ENCODE measurements around the gene NANOGP8. TPM values are rescaled to one million over a fixed set of nuclear protein-coding genes. Genes with fewer than 3 reads are reported as not detected.

Gene NANOGP8
- total and polyA plus RNA-seq, 9 donors, result 0.16 to 3.3 (median 0.92) TPM

DNA sequence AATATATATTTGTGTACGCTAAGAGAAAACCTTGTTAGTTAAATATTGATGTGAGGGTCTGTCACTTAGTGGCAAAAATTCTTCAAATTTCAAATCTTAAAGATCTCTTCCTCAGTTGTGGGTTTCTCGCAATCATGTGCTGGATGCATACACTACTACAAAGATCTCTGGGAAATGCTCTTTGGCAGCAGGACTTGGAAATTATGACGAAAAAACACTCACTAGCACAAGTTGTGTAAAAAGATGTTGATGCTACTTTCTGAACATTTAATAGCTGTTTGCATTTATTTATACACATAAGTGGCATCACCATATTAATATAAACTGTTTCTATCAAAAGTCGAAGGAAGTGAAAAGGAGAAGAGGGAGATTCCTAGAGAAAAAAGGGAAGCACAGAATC lies 10.8 kb upstream of the NANOGP8 start:
- intact Hi-C loops (cut with DNase I), result no loop called here
- no peaks in the 10 kb centered on the region for H3K9me3 ChIP-seq
- no peak overlapping the region for H3K4me3 ChIP-seq
- TF ChIP-seq, protein P1, sequence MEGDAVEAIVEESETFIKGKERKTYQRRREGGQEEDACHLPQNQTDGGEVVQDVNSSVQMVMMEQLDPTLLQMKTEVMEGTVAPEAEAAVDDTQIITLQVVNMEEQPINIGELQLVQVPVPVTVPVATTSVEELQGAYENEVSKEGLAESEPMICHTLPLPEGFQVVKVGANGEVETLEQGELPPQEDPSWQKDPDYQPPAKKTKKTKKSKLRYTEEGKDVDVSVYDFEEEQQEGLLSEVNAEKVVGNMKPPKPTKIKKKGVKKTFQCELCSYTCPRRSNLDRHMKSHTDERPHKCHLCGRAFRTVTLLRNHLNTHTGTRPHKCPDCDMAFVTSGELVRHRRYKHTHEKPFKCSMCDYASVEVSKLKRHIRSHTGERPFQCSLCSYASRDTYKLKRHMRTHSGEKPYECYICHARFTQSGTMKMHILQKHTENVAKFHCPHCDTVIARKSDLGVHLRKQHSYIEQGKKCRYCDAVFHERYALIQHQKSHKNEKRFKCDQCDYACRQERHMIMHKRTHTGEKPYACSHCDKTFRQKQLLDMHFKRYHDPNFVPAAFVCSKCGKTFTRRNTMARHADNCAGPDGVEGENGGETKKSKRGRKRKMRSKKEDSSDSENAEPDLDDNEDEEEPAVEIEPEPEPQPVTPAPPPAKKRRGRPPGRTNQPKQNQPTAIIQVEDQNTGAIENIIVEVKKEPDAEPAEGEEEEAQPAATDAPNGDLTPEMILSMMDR (IDR thresholded peaks at IDR 0.05), result no peak
- TF ChIP-seq EP300 (IDR thresholded peaks at IDR 0.05), result no peak
- no peak for TF ChIP-seq POLR2A (IDR thresholded peaks at IDR 0.05)
- DNase-seq, result no peak
- 92 to 94% (median 92%) methylated on average over 4 of the region's 4 CpGs for WGBS, 3 donors
- no peak overlapping the region for H3K27ac ChIP-seq
- no peaks in the 10 kb centered on the region for H3K4me1 ChIP-seq (ENCODE audit: insufficient read depth)
- no peaks in the 10 kb centered on the region for H3K36me3 ChIP-seq
- no peaks in the 10 kb centered on the region for H3K27me3 ChIP-seq

GRCh38 chr15:35092846-35093245 lies 7.8 kb upstream of the NANOGP8 start:
- DNase-seq, result no peak
- WGBS, 3 donors, result 95 to 97% (median 96%) methylated on average over 33 of the region's 33 CpGs
- intact Hi-C loops (cut with DNase I), result no loop called here

GRCh38 chr15:35092311-35092710 lies 7.2 kb upstream of the NANOGP8 start:
- WGBS, 3 donors, result 97% methylated on average over 18 of the region's 18 CpGs
- Histone ChIP-seq H3K4me3 (no peak overlapping the region), H3K4me1 (ENCODE audit: insufficient read depth) (no peaks in the 10 kb centered on the region), H3K9me3 (no peaks in the 10 kb centered on the region), H3K27me3 (no peaks in the 10 kb centered on the region), H3K36me3 (no peaks in the 10 kb centered on the region), H3K27ac (no peak overlapping the region)
- intact Hi-C loops (cut with DNase I), result no loop called here
- TF ChIP-seq, protein P1 (IDR thresholded peaks at IDR 0.05), result no peak
- TF ChIP-seq EP300 (IDR thresholded peaks at IDR 0.05) (no peak), POLR2A (IDR thresholded peaks at IDR 0.05) (no peak)
- no peak for DNase-seq

More at GRCh38 chr15:35092846-35093245, 7.8 kb upstream of the NANOGP8 start:
- TF ChIP-seq, protein P1 (IDR thresholded peaks at IDR 0.05), result no peak
- TF ChIP-seq EP300 (IDR thresholded peaks at IDR 0.05) (no peak), POLR2A (IDR thresholded peaks at IDR 0.05) (no peak)
- no peak overlapping the region for H3K4me3 ChIP-seq
- no peaks in the 10 kb centered on the region for H3K4me1 ChIP-seq (ENCODE audit: insufficient read depth)
- no peaks in the 10 kb centered on the region for H3K36me3 ChIP-seq
- H3K27me3 ChIP-seq, result no peaks in the 10 kb centered on the region
- H3K27ac ChIP-seq, result no peak overlapping the region
- H3K9me3 ChIP-seq, result no peaks in the 10 kb centered on the region

DNA sequence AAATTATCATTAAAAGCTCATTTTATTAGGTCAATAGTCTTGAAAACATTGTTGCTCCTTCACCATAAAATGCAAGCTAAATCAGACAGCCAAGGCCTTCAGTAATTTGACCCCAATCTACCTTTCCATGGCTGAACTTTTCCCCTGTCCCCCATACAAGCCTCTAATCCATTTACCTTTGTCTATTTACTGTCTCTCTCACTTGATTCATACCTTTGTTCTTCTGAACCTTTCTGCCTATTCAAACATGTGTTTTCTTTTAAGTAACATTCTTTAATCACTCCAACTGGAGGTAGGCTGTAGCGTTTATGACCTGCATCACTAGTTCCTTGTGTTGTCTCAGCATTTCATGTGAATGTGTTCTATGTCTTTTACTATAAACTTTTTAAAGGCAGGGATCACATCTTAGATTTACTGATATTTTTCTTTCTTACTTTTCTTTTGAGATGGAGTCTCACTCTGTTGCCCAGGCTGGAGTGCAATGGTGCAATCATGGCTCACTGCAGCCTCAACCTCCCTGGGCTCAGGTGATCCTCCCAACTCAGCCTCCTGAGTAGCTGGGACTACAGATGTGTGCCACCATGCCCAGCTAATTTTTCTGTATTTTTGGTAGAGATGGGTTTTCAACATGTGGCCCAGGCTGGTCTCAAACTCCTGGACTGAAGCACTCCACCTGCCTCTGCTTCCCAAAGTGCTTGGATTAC lies 5.2 kb upstream of the NANOGP8 start:
- Histone ChIP-seq H3K27ac (no peak overlapping the region), H3K36me3 (no peaks in the 10 kb centered on the region), H3K4me1 (ENCODE audit: insufficient read depth) (no peaks in the 10 kb centered on the region), H3K9me3 (no peaks in the 10 kb centered on the region), H3K27me3 (no peaks in the 10 kb centered on the region), H3K4me3 (no peak overlapping the region)
- intact Hi-C loops (cut with DNase I), result no loop called here
- TF ChIP-seq POLR2A (IDR thresholded peaks at IDR 0.05) (no peak), EP300 (IDR thresholded peaks at IDR 0.05) (no peak)
- TF ChIP-seq, protein P1 (IDR thresholded peaks at IDR 0.05), result no peak
- no peak for DNase-seq
- WGBS, 3 donors, result 82 to 92% (median 88%) methylated on average over 1 of the region's 1 CpG
